Activated CD8-positive, alpha-beta memory T cell treated with anti-CD3 and anti-CD28 coated beads, Interleukin-2, amount 50 U/mL, for 1 hour (primary cell): ENCODE measurements around the gene FHL1.
"Not testable (repeated sequence)": the region's sequence is repeated elsewhere in the genome, so short reads cannot be mapped to it uniquely, and the experiment has no call there.

Experiments used
- DNase-seq: peaks from one replicate; pipeline ENCODE4 v3.0.0-alpha.2; 2020; ENCODE audit errors: extremely low read depth

Gene FHL1

DNA sequence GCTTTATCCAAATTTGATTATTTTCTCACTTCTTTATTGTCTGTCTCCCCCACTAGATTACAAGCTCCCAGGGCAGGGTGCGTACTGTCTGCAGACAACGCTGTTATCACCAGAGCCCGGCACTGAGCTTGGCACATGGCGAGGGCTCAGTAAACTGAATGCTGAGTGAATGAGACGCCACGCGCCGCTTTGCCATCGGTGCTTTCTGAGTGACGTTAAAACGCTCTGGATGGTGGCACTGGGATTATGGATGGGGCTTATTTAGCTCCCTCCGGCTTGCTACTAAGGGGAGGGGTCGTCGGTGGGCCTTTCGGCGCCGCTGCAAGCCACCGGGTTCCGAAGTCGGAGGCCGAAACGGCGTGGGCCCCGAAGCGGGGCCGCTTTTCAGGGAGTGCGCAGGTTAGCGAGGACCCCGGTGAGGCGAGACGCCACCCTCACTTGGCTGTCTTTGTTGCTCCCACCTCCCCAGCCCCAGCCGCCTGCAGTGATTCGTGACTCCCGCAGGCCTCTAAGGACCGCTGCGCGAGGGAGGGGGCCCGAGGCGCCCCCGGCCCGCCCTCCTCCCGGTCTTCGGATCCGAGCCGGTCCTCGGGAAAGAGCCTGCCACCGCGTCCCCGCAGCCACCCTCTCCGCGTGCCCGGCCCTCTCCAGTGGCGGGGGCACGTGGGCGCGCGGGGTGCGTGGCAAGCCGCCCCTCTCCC lies 569 bp upstream of the FHL1 start:
- no peak for DNase-seq

DNA sequence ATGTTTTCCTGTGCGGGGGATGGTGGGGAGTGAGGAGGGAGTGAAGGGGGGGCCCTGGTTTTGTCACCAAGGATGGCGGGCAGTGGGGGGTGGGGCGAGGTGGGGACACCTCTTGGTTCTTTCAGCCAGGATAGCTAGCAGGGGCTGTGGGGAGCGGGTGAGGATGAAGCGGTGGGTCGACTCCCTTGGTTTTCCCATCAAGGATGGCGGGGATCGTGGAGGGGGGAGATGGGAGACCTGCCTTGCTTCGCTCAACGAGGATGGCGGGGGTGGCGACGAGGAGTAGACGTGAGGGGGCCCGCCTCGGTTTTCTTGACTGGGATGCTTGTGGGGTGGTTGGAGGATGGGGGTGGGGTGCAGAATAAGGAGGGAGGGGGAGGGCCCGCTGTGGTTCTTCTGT lies 643 bp downstream of the FHL1 start:
- DNase-seq = no peak

DNA sequence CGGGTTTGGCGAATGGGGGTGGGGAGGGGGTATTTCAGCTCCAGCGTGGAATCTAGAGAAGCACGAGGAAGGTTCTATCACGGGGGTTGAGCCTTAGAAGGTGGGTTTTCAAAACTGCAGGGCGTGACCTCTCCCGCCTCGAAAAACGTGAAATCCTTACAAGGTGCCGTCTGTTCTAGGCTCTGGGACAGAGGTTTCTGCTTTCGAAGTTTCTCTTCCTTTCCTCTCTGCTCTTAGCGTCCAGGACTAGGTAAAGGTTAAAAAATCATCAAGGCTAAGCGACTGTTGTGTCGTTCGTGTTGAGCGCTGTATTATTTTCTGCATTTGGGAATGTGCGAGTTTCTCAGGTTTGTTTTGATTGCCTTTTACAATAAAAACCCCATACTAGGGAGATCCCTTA lies 1.1 kb downstream of the FHL1 start:
- DNase-seq = no peak

DNA sequence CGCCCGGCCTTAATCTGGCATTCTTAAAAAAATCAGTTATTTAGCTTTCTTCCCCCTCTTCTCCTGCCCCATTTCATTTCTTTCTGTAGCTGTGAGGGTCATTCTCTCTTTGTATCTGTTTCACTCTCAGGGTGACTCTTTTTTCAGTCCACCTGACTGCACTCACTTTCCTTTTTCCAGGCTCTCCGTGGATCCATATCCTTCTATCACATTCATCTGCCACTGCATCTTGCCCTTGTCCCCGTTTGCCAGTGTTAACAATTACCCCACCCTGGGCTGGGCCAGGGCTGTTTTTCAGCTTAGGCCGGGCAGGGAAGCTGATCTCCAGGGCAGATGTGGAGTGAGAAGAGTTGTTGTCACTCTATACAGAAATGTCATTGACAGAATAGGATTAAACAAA lies 7.7 kb downstream of the FHL1 start:
- DNase-seq = no peak

DNA sequence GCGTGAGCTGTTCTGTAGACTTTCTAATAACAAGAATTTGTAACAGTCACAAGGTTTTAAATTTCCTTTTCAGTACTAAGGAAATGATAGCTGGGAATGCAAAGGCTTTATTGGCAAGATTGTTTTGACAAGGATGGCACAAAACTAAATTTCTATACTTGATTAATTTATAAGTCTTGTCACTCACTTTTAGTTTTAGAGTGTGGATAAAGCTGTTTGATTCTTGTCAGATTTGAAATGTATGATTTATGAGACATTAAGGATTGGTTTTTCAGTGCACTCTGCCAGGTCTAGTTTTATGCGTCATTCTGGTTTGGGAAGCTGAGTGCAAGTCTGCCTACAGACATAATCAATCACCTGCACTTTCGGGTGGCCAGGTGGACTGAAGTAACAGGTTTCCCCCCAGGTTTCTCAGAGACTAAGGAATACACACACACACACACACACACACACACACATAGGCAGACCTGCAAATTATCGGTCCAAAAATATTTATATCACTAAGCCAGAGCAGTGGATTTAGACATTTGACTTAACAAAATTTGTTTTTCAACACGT lies 9.3 kb downstream of the FHL1 start:
- no peak for DNase-seq

DNA sequence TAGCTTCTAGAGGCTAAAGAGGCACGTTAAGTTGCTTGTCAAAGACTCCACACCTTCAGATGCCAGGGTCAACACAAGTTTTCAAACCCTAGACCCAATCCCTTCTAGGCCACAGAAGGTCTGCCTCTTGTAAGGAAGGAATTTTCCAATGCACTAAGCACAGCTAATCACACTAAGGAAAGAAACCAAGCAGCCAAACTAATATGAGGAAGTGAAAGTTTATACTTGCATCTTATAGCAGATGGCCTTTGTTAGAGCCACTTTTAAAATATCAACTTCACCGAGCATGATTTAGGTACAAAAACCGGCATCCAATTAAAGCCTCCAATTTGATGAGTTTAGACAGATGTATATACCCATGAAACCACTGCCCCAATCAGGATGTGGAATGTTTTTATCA lies 9.9 kb downstream of the FHL1 start:
- no peak for DNase-seq

DNA sequence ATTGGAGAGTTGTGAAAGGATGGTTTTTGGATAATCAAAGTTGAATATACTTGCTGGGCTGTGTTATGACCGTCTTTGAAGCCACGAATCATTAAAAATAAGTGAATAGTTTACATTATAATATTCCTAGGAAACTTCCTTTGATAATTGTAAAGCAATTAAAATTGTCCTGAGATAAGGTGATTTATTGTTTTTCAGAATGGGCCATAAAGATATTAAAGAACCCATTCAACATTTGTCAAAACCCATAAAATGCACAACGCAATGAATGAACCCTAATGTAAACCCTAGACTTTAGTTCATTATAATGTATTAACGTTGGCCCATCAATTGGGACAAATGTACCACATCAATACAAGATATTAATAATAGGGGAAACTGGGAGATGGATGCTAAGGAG lies 11.4 kb downstream of the FHL1 start:
- DNase-seq = no peak

DNA sequence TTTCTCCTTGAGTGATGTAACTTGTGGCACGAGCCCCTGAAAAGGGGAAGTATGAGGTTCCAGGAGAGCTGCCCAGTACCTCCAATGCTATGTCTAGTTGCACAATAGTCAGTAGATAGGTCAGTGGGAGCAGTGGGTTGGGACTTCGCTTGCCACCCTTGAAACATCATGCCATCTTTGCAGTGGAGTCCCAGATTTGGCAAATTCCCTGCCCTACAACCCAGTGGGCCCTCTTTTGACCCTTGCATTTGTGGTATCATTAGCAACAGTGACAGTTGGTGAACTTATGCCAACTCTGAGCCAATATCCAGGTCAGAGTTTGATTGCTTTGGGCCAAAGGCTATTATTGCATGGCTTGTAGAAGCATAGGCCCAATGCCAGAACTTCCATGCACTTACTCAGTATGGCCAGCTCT lies 12.3 kb downstream of the FHL1 start:
- no peak for DNase-seq

- DNase-seq = no peak
These were observed 15.7 kb downstream of the FHL1 start for GRCh38 chrX:136162827-136163570.

DNA sequence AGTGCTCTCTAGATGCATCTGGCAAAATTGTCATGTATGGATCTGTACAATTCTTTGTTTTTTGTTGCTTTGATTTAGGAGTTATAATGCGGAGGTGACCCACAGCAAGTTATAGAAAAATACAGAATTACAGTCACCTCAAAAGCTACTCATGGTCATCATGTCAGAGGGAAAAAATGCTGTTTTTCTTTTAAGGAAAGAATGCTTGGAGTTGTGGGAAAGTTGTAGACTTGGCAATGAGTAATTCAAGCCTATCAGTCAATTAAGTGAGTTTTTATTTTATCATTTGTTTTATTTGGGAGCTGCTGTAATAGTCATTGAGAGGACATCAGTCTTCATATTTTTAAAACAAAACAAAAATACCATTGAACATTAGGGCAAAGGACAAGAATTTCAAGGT lies 16.4 kb downstream of the FHL1 start:
- no peak for DNase-seq

GRCh38 chrX:136165406-136165805 lies 18.1 kb downstream of the FHL1 start:
- DNase-seq = no peak

DNA sequence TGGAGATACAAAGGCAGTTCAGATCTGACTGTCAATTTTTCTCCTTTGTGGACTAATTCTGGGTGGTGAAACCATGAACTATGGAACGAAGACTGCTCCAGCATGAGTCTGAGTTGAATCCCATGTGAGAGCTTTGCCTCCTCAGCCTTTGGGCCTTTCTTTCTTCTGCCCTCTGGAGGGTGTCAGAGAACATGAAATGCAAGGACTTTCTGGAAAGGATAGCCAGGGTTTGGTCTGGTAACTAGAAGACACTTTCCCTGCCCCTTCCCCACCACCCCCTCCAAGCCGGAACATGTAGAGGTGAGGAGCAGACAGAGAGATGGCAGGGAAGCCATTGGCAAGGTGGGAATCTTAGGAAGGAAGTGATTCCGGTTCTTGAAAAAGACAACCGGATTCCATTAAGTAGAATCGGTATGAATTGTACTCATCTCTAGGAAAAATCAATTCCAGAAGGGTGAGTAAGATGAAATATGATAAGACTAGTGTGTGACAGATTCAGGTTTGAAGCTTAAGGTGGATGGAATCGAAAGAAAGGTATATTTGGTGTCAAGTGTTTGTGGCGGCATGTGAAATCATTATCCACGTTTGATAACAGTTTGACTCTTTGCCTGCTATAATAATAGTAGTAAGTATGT lies 19.0 kb downstream of the FHL1 start:
- DNase-seq = no peak

DNA sequence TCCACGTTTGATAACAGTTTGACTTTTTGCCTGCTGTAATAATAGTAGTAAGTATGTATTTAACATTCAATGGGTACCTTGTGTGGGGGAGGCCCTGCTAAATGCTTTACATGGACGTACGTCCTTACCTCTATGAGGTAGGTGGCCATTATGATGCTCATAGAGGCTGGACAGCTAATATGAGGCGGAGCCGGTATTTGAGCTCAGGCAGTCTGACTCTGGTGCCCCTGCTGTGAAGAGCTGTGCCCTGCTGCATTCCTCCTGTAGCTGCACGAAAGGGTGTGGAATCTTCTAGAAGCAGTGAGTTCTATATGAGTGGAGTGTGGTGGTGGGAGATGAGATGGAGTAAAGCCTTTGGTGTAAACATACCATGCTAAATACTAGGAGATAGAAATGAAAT lies 20.7 kb downstream of the FHL1 start:
- not testable (repeated sequence) for DNase-seq

- no peak for DNase-seq
These were observed 21.8 kb downstream of the FHL1 start for GRCh38 chrX:136168929-136169735.

DNA sequence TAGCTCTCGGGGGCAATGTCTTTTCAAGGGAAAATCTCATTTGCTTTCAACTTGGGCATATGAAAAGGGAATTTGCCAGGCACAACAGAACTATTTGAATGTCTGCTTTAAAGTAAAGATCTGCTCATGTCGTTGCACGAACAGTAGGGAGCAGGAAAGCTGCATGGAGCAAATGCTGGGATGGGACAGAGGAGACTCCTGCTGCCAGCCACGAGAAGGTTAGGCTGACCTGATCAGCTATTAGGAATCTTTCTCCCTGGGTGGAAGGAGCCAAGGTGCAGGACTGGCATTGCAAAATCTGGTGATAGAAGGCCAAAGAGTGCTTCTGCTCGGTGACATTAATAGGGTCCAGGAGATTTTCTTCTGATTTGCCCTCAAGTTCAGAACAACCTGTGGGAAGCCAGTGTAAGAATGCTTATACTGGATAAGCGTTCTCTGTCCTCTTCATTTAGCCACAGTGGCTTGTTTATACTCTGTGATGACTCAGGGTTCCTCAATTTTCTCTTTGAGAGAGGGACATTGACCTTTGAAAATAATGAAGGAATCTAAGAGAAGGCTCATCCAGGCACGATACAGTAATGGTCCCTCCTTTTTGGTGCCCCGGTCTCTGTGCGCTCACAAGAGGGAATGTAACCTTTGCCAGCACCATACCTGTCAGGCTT lies 22.9 kb downstream of the FHL1 start:
- no peak for DNase-seq

DNA sequence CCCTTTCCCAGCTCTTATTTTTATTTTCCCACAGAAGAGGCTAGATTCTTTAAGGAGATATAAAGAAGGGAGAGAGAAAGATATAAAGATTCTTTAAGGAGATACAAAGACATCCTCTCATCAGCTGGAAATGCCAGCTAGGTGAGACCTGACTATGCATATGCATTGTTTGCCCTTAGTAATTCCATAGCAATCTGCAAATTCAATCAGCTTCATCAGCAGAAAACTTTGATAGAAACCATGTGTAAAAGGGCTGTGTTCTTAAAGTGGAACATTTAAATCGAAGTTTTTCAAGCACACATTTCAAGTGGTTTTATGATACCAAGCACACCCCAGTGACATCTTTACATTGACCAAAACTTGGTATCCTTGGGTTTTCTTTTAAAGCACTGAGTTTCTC lies 24.1 kb downstream of the FHL1 start:
- no peak for DNase-seq

- no peak for DNase-seq
These were observed 29.1 kb downstream of the FHL1 start for GRCh38 chrX:136176399-136176825.

GRCh38 chrX:136179133-136179532 lies 31.8 kb downstream of the FHL1 start:
- DNase-seq = no peak

- no peak for DNase-seq
These were observed 35.1 kb downstream of the FHL1 start for GRCh38 chrX:136182414-136182813.

GRCh38 chrX:136183172-136183571 lies 35.8 kb downstream of the FHL1 start:
- DNase-seq = no peak

GRCh38 chrX:136183917-136184316 lies 36.6 kb downstream of the FHL1 start:
- no peak for DNase-seq
